H1 (cell line): ENCODE data around the gene MMP17. TPM values are rescaled to one million over a fixed set of nuclear protein-coding genes. Genes with fewer than 3 reads are reported as not detected.

Experiments used
- ASH2L ChIP-seq: fragments of 200-600, 300-600 bp; sonication (generic); IDR thresholded peaks from one replicate; pipeline ENCODE4 v1.7.1; 2017; ENCODE audit warnings: low read length
- BCL11A ChIP-seq, 2 experiments: IDR thresholded peaks; one replicate each; pipeline ENCODE4 v1.6.1; 2011; ENCODE audit warnings: low read depth in 2 of 2, low read length in 2 of 2, mild to moderate bottlenecking in 2 of 2
- CBX8 ChIP-seq: fragments of 300-800, 300-1000 bp; sonication (generic); IDR thresholded peaks from 2 replicates; pipeline ENCODE4 v1.7.1; 2016; ENCODE audit warnings: low read depth, low read length, borderline replicate concordance
- CHD2 ChIP-seq: IDR thresholded peaks from 2 replicates; pipeline ENCODE4 v1.6.1; 2012; ENCODE audit warnings: low read length, improper control_type of control experiment
- CTCF ChIP-seq, 3 experiments: IDR thresholded peaks; 1 replicate in 2 of 3; 2 replicates in 1 of 3; pipeline versions ENCODE4 v1.5.1 to v1.6.1; 2011; ENCODE audit warnings: low read length in 3 of 3, mild to moderate bottlenecking in 3 of 3, inconsistent platforms in 2 of 3, low read depth in 1 of 3, moderate library complexity in 1 of 3; ENCODE audit not compliant: insufficient read depth in 1 of 3; ENCODE audit errors: control extremely low read depth in 1 of 3
- GTF2F1 ChIP-seq: IDR thresholded peaks from 2 replicates; pipeline ENCODE4 v1.6.1; 2012; ENCODE audit warnings: low read depth, low read length, improper control_type of control experiment, borderline replicate concordance
- HDAC6 ChIP-seq: IDR thresholded peaks from one replicate; pipeline ENCODE4 v1.7.1; 2012; ENCODE audit warnings: low read depth, mild to moderate bottlenecking, inconsistent platforms, low read length, moderate library complexity
- MAX ChIP-seq: IDR thresholded peaks from 2 replicates; pipeline ENCODE4 v1.6.1; 2012; ENCODE audit warnings: inconsistent platforms
- PHF8 ChIP-seq: fragments of 200-600 bp; sonication (generic); conservative IDR thresholded peaks from 2 replicates; pipeline ENCODE4 v1.7.1; 2012; ENCODE audit warnings: low read depth, mild to moderate bottlenecking, inconsistent platforms, low read length, moderate library complexity
- POLR2A ChIP-seq, 2 experiments: IDR thresholded peaks; 1 replicate in 1 of 2; 2 replicates in 1 of 2; pipeline ENCODE4 v1.6.1; 2011; ENCODE audit warnings: low read depth in 2 of 2, low read length in 2 of 2, mild to moderate bottlenecking in 2 of 2; ENCODE audit errors: control extremely low read depth in 1 of 2
- SAP30 ChIP-seq: fragments of 300-600 bp; sonication (generic); IDR thresholded peaks from 2 replicates; pipeline ENCODE4 v1.7.1; 2012; ENCODE audit warnings: low read length, moderate library complexity, mild to moderate bottlenecking, inconsistent platforms; ENCODE audit not compliant: insufficient read depth, insufficient replicate concordance
- SP2 ChIP-seq: IDR thresholded peaks from 2 replicates; pipeline ENCODE4 v1.6.1; 2012; ENCODE audit warnings: mild to moderate bottlenecking, low read length, inconsistent platforms
- SP4 ChIP-seq: IDR thresholded peaks from 2 replicates; pipeline ENCODE4 v1.6.1; 2012; ENCODE audit warnings: low read length, inconsistent platforms
- SRF ChIP-seq: IDR thresholded peaks from 2 replicates; pipeline ENCODE4 v1.6.1; 2011; ENCODE audit warnings: mild to moderate bottlenecking, low read depth, low read length, moderate library complexity
- SUZ12 ChIP-seq: fragments of 200-600 bp; sonication (generic); IDR thresholded peaks from 2 replicates; pipeline ENCODE4 v1.6.1; 2012; ENCODE audit warnings: mild to moderate bottlenecking, inconsistent platforms, low read length, moderate library complexity, mixed read lengths
- TEAD4 ChIP-seq: IDR thresholded peaks from 2 replicates; pipeline ENCODE4 v1.6.1; 2012; ENCODE audit warnings: low read depth, low read length, inconsistent platforms, mixed read lengths
- USF2 ChIP-seq: IDR thresholded peaks from 2 replicates; pipeline ENCODE4 v1.6.1; 2011; ENCODE audit warnings: low read length, improper control_type of control experiment
- ZNF274 ChIP-seq: IDR thresholded peaks from 2 replicates; pipeline ENCODE4 v1.7.0; 2012; ENCODE audit warnings: low read length, borderline replicate concordance; ENCODE audit errors: extremely low read depth
- polyA plus RNA-seq, 7 experiments: library from polyadenylated mRNA; depleted of rRNA in 3 of 7; stranded (reverse) in 5 of 7; unstranded in 2 of 7; fragments of >200 nt in 5 of 7; fragments of 200-250 nt in 2 of 7; gene quantifications; 1 replicate in 5 of 7; 2 replicates in 1 of 7; 4 replicates in 1 of 7; pipeline versions ENCODE4 v1.2.1 to v1.2.3, GENCODE V29; 2011 to 2013; ENCODE audit warnings: missing spikeins in 2 of 7, mixed read lengths in 2 of 7
- total RNA-seq: library from RNA; stranded (reverse); fragmentation: NEBNext Ultra II Directional; extraction: Animal tissue kit (Norgen Biotek cat#: 25700); gene quantifications from 2 replicates; pipeline ENCODE4 v1.2.1, GENCODE V29; 2021
- TF ChIP-seq, protein P1 (sequence below): IDR thresholded peaks from 2 replicates; pipeline ENCODE4 v1.6.1; 2012; ENCODE audit warnings: inconsistent platforms

MMP17 gene
- total and polyA plus RNA-seq, 2 of the 8 experiments (the other 6 are each of a cell fraction or from before 2014, with no cell fraction given): 41.3 to 53.8 TPM

- TF ChIP-seq CTCF (IDR thresholded peaks at IDR 0.05; ENCODE audit: control extremely low read depth in 1 of 3, insufficient read depth in 1 of 3, low read depth in 1 of 3, low read length in 3 of 3) (0 out of 4 replicates have a peak, but pooled peaks of 1 of the 3 experiments have one; percentile 11), CHD2 (no peak), SUZ12 (no peak), SAP30 (no peak), MAX (no peak), USF2 (no peak), ASH2L (no peak), GTF2F1 (no peak), SP4 (no peak), POLR2A (IDR thresholded peaks at IDR 0.05; ENCODE audit: control extremely low read depth in 1 of 2, low read depth in 2 of 2, low read length in 2 of 2) (peak in 1 of 2 experiments; percentile 74; a peak in 1 of 3 replicates), TEAD4 (no peak), SP2 (no peak), BCL11A (IDR thresholded peaks at IDR 0.05; ENCODE audit: low read depth in 2 of 2, low read length in 2 of 2) (no peak), ZNF274 (no peak), SRF (no peak), PHF8 (peak; percentile 34; the same call in 1 of the 2 replicates), HDAC6 (no peak), CBX8 (no peak)
- TF ChIP-seq, protein P1, sequence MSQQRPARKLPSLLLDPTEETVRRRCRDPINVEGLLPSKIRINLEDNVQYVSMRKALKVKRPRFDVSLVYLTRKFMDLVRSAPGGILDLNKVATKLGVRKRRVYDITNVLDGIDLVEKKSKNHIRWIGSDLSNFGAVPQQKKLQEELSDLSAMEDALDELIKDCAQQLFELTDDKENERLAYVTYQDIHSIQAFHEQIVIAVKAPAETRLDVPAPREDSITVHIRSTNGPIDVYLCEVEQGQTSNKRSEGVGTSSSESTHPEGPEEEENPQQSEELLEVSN: no peak
Observed at GRCh38 chr12:131827961-131828534, at the start of gene MMP17 (continued).
